OCI-LY3 (cell line): Measurements from ENCODE around the gene KIFAP3.

ENCODE experiments used
- H2AFZ ChIP-seq: fragments of 200-600, 300-600 bp; shearing (Covaris generic); 2 replicates; pipeline ENCODE4 v1.6.0; 2014; ENCODE audit warnings: antibody characterized with exemption, low read depth, low read length
- H3K27ac ChIP-seq: fragments of 200-600, 300-600 bp; sonication (generic); 2 replicates; pipeline ENCODE4 v1.5.1; 2014; ENCODE audit warnings: mild to moderate bottlenecking, low read length, moderate library complexity, mixed read lengths
- H3K27me3 ChIP-seq: fragments of 200-600, 300-600 bp; sonication (generic); 2 replicates; pipeline ENCODE4 v1.6.1; 2014; ENCODE audit warnings: low read depth, low read length, mixed read lengths
- H3K36me3 ChIP-seq: fragments of 200-600, 300-600 bp; sonication (generic); replicated peaks from 2 replicates; pipeline ENCODE3; 2014; ENCODE audit warnings: low read depth, low read length, mixed read lengths
- H3K4me1 ChIP-seq: fragments of 300-600, 200-600 bp; sonication (generic); 2 replicates; pipeline ENCODE4 v1.6.1; 2014; ENCODE audit warnings: low read length, mixed read lengths
- H3K4me2 ChIP-seq: fragments of 200-600, 300-600 bp; sonication (generic); 2 replicates; pipeline ENCODE4 v1.6.1; 2014; ENCODE audit warnings: low read length, mixed read lengths
- H3K4me3 ChIP-seq: fragments of 300-600, 200-600 bp; sonication (generic); 2 replicates; pipeline ENCODE4 v1.5.1; 2014; ENCODE audit warnings: antibody characterized with exemption, mild to moderate bottlenecking, low read length, moderate library complexity
- H3K79me2 ChIP-seq: fragments of 300-600, 200-600 bp; shearing (Covaris generic); 2 replicates; pipeline ENCODE4 v1.6.1; 2014; ENCODE audit warnings: mild to moderate bottlenecking, low read length, mixed read lengths
- H3K9ac ChIP-seq: fragments of 300-600, 200-600 bp; shearing (Covaris generic); 2 replicates; pipeline ENCODE4 v1.6.0; 2014; ENCODE audit warnings: mild to moderate bottlenecking, low read length, moderate library complexity
- H3K9me3 ChIP-seq: fragments of 200-600, 300-600 bp; shearing (Covaris generic); 2 replicates; pipeline ENCODE4 v1.6.1; 2014; ENCODE audit warnings: low read length, mixed read lengths; ENCODE audit not compliant: insufficient read depth
- H4K20me1 ChIP-seq: fragments of 200-600, 300-600 bp; sonication (generic); 2 replicates; pipeline ENCODE4 v1.6.1; 2016; ENCODE audit warnings: low read length, mixed read lengths; ENCODE audit not compliant: insufficient read depth
- CTCF ChIP-seq: fragments of 200-600, 300-600 bp; sonication (generic); IDR thresholded peaks from 2 replicates; pipeline ENCODE4 v1.5.1; 2014; ENCODE audit warnings: antibody characterized with exemption, low read length, low read depth
- EZH2phosphoT487 ChIP-seq: fragments of 200-600 bp; shearing (Covaris generic); IDR thresholded peaks from 2 replicates; pipeline ENCODE4 v1.6.1; 2018; ENCODE audit warnings: antibody characterized with exemption, mixed run types, low read depth

KIFAP3 gene

DNA sequence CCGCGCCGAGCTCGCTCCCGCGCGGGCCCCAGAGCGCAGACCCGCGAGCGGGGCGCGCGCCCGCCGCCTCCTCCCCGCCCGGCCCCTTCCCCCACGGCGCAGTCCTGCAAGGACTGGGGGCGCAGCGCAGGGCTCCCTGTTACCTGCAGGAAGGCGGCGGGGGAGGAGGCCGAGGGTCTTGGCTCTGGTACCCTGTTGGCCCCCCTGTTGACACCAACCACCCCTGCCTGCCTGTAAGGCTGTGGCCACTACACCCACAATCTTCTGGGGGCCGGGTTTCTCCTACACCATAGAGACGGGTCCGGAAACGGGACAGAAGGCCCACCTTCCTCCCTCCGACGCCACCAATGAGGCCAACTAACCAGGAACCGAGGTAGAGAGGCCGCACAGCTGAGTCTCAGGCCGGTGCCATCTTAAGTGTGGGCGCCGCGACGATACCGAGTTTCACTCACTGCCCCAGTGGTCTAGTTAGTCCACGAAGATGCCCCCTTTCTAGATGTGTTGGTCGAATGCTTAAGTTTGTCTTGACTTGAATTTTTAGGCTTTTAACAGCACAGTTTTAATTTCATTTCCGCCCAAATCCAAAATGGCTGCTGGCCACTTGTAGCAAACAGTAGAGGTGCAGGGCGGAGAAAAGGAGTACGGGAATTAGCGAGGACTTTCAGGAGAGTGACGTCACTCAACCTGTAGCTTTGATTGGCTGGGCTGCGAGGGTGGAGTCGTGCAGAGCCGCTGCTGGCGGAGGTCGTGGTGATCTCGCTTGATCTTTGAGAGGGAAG is 180.7 kb downstream of the KIFAP3 start, which contains the start of gene SCYL3:
SCYL3 (minus strand) TSS at position 252 of the 779 bp plus-strand sequence. CDS start 5,056 bp downstream, outside the sequence.
- Histone ChIP-seq H3K4me2 (peak within 1 kb of the TSS; percentile 89), H3K4me3 (peak within 1 kb of the TSS; percentile 81), H3K9ac (peak within 1 kb of the TSS; percentile 87), H2AFZ (peak within 1 kb of the TSS; percentile 96), H3K9me3 (no peaks in the 10 kb centered on the region), H3K27ac (peak within 1 kb of the TSS; percentile 83), H3K36me3 (no peaks in the 10 kb centered on the region), H3K4me1 (peaks cover 36% of the 10 kb centered on the region), H3K79me2 (peaks cover 44% of the 10 kb centered on the region), H4K20me1 (peaks cover 8% of the 10 kb centered on the region; the same call in 1 of the 2 replicates), H3K27me3 (no peaks in the 10 kb centered on the region)
- TF ChIP-seq EZH2phosphoT487 (no peak), CTCF (no peak)

GRCh38 chr1:169892927-169893644 is 181.4 kb downstream of the KIFAP3 start:
- peak overlapping the region; percentile 84 for H3K4me2 ChIP-seq
- H4K20me1 ChIP-seq = peaks cover 8% of the 10 kb centered on the region; the same call in 1 of the 2 replicates
- H3K4me1 ChIP-seq = peaks cover 36% of the 10 kb centered on the region
- H3K27ac ChIP-seq = peak overlapping the region; percentile 83
- H2AFZ ChIP-seq = peak overlapping the region; percentile 34; the same call in 1 of the 2 replicates
- H3K9ac ChIP-seq = peak overlapping the region; percentile 87
- peaks cover 47% of the 10 kb centered on the region for H3K79me2 ChIP-seq
- no peaks in the 10 kb centered on the region for H3K27me3 ChIP-seq
- 0 out of 2 replicates have a peak, but pooled peaks have one; percentile 4 for TF ChIP-seq CTCF
- no peak for TF ChIP-seq EZH2phosphoT487
- H3K4me3 ChIP-seq = peak overlapping the region; percentile 81
- H3K9me3 ChIP-seq = no peaks in the 10 kb centered on the region
- H3K36me3 ChIP-seq = peaks cover 7% of the 10 kb centered on the region

- H3K36me3 ChIP-seq = peaks cover 8% of the 10 kb centered on the region
- H3K4me3 ChIP-seq = peak overlapping the region; percentile 81
- H4K20me1 ChIP-seq = peaks cover 8% of the 10 kb centered on the region; the same call in 1 of the 2 replicates
- H3K27ac ChIP-seq = peak overlapping the region; percentile 83
- no peak overlapping the region for H2AFZ ChIP-seq
- peak overlapping the region; percentile 84 for H3K4me2 ChIP-seq
- peaks cover 47% of the 10 kb centered on the region for H3K79me2 ChIP-seq
- no peak for TF ChIP-seq EZH2phosphoT487
- no peak for TF ChIP-seq CTCF
- H3K9ac ChIP-seq = peak overlapping the region; percentile 87
- peaks cover 36% of the 10 kb centered on the region for H3K4me1 ChIP-seq
- no peaks in the 10 kb centered on the region for H3K9me3 ChIP-seq
- H3K27me3 ChIP-seq = no peaks in the 10 kb centered on the region
These were observed 182.1 kb downstream of the KIFAP3 start for GRCh38 chr1:169892176-169892926.
